GM18499 (cell line): ENCODE measurements around the gene GLG1.
"Not testable (repeated sequence)": the region's sequence is repeated elsewhere in the genome, so short reads cannot be mapped to it uniquely, and the experiment has no call there.

ENCODE experiments used
- ATAC-seq: cut with Tn5 transposase; IDR thresholded peaks from one replicate; pipeline ENCODE4 v1.9.1; 2021; ENCODE audit warnings: moderate number of reproducible peaks; ENCODE audit not compliant: insufficient read depth, unreplicated experiment

The GLG1 gene

GRCh38 chr16:74577882-74578366 lies 29.0 kb downstream of the GLG1 start:
- no peak for ATAC-seq

- ATAC-seq, result no peak
Observed at GRCh38 chr16:74575807-74576643, 30.9 kb downstream of the GLG1 start.

- no peak for ATAC-seq
Observed at GRCh38 chr16:74575175-74575806, 31.6 kb downstream of the GLG1 start.

GRCh38 chr16:74574146-74574545 lies 32.8 kb downstream of the GLG1 start:
- no peak for ATAC-seq

- no peak for ATAC-seq
Observed at GRCh38 chr16:74573622-74574021, 33.3 kb downstream of the GLG1 start.

- ATAC-seq, result no peak
Observed at GRCh38 chr16:74570412-74571301, 36.3 kb downstream of the GLG1 start.

- ATAC-seq, result no peak
Observed at GRCh38 chr16:74568961-74569631, 37.8 kb downstream of the GLG1 start.

- no peak for ATAC-seq
Observed at GRCh38 chr16:74567901-74568300, 39.0 kb downstream of the GLG1 start.

GRCh38 chr16:74565378-74565777 lies 41.5 kb downstream of the GLG1 start:
- ATAC-seq, result no peak

- ATAC-seq, result no peak
Observed at GRCh38 chr16:74564451-74564984, 42.4 kb downstream of the GLG1 start.

GRCh38 chr16:74563828-74564263 lies 43.1 kb downstream of the GLG1 start:
- no peak for ATAC-seq

- ATAC-seq, result no peak
Observed at GRCh38 chr16:74562117-74562516, 44.8 kb downstream of the GLG1 start.

- ATAC-seq, result no peak
Observed at GRCh38 chr16:74561626-74562025, 45.3 kb downstream of the GLG1 start.

GRCh38 chr16:74560912-74561311 lies 46.0 kb downstream of the GLG1 start:
- no peak for ATAC-seq

GRCh38 chr16:74558873-74559272 lies 48.0 kb downstream of the GLG1 start:
- ATAC-seq, result no peak

- ATAC-seq, result no peak
Observed at GRCh38 chr16:74557275-74557674, 49.6 kb downstream of the GLG1 start.

- no peak for ATAC-seq
Observed at GRCh38 chr16:74556375-74556922, 50.5 kb downstream of the GLG1 start.

GRCh38 chr16:74552357-74552756 lies 54.6 kb downstream of the GLG1 start:
- ATAC-seq, result not testable (repeated sequence)

- not testable (repeated sequence) for ATAC-seq
Observed at GRCh38 chr16:74550227-74551019, 56.5 kb downstream of the GLG1 start.
